K562 (cell line): ENCODE measurements around the gene LRRC9. TPM values are rescaled to one million over a fixed set of nuclear protein-coding genes. Genes with fewer than 3 reads are reported as not detected.

Experiments
- ATAC-seq: fragments of 200-7000 bp; cut with Tn5 transposase; 3 replicates; pipeline ENCODE4 v1.9.1; 2020; ENCODE audit warnings: moderate library complexity
- BruUV-seq: library from RNA; stranded (reverse); fragments of 400-500 nt; replicated peaks from 2 replicates; lab custom pipeline; 2021; lab: Mats Ljungman, UMichigan
- CTCF ChIA-PET: fragments of 300-600 bp; formaldehyde crosslinking; extraction: SDS; loops from one replicate; lab custom pipeline; 2021; ENCODE audit warnings: low intra/inter-chr PET ratio; lab: Yijun Ruan, JAX
- POLR2A ChIA-PET: fragments of 300-600, 350-650 bp; sonication (Branson Sonifier 250); formaldehyde crosslinking; extraction: SDS; loops from one replicate; lab custom pipeline; 2021; ENCODE audit warnings: antibody characterized with exemption, inconsistent platforms; lab: Yijun Ruan, JAX
- DNase-seq, 4 experiments: peaks; one replicate each; pipeline versions ENCODE4 v3.0.0 to v3.0.0-alpha.2; 2011 to 2018; ENCODE audit warnings: low spot score in 3 of 4, mixed read lengths in 3 of 4; ENCODE audit errors: extremely low read depth in 1 of 4
- FAIRE-seq: peaks from 2 replicates; lab custom pipeline; 2011; peaks lifted over from hg19 to GRCh38; lab: Jason Lieb, UNC
- H2AFZ ChIP-seq: 2 replicates; pipeline ENCODE4 v1.6.0; 2011; ENCODE audit warnings: low read depth, low read length, control low read depth, inconsistent platforms
- H3K27ac ChIP-seq: fragments of 200-600 bp; 3 replicates; pipeline ENCODE4 v1.8.0; 2011; ENCODE audit warnings: low read depth, mild to moderate bottlenecking, control low read depth, inconsistent platforms, low read length, moderate library complexity, mixed read lengths; ENCODE audit errors: extremely low read depth
- H3K27me3 ChIP-seq, 2 experiments: fragments of 300-600 bp in 1 of 2; 2 replicates in 1 of 2; 3 replicates in 1 of 2; pipeline versions ENCODE4 v1.6.0 to v1.8.0; 2011; ENCODE audit warnings: inconsistent platforms in 2 of 2, low read length in 2 of 2, mild to moderate bottlenecking in 1 of 2, mixed read lengths in 1 of 2, moderate library complexity in 1 of 2; ENCODE audit not compliant: control insufficient read depth in 2 of 2, insufficient read depth in 2 of 2
- H3K36me3 ChIP-seq: fragments of 300-600 bp; 3 replicates; pipeline ENCODE4 v1.8.0; 2011; ENCODE audit warnings: mild to moderate bottlenecking, low read length, inconsistent platforms; ENCODE audit not compliant: control insufficient read depth, insufficient read depth
- H3K4me1 ChIP-seq, 2 experiments: fragments of 200-600 bp in 1 of 2; replicated peaks in 1 of 2; 2 replicates in 1 of 2; 3 replicates in 1 of 2; pipeline versions ENCODE4 v1.5.1 to v1.8.0; 2011; ENCODE audit warnings: inconsistent platforms in 2 of 2, low read length in 2 of 2, mild to moderate bottlenecking in 1 of 2, mixed read lengths in 1 of 2, moderate library complexity in 1 of 2; ENCODE audit not compliant: control insufficient read depth in 2 of 2, insufficient read depth in 2 of 2
- H3K4me2 ChIP-seq: 2 replicates; pipeline ENCODE4 v1.6.1; 2011; ENCODE audit warnings: low read length, control low read depth, inconsistent platforms, mixed read lengths; ENCODE audit not compliant: insufficient read depth
- H3K4me3 ChIP-seq: fragments of 200-600 bp; sonication (generic), shearing (Covaris generic); 2 replicates; pipeline ENCODE4 v1.5.1; 2016; ENCODE audit warnings: control low read depth, inconsistent platforms
- H3K79me2 ChIP-seq: fragments of 200-600 bp; 3 replicates; pipeline ENCODE4 v1.8.0; 2011; ENCODE audit warnings: low read length, inconsistent platforms; ENCODE audit not compliant: control insufficient read depth, insufficient read depth
- H3K9ac ChIP-seq, 2 experiments: 2 replicates each; pipeline versions ENCODE4 v1.6.0 to v1.6.1; 2011; ENCODE audit warnings: low read depth in 2 of 2, low read length in 2 of 2, control low read depth in 1 of 2, inconsistent platforms in 1 of 2, mild to moderate bottlenecking in 1 of 2, mixed read lengths in 1 of 2; ENCODE audit not compliant: insufficient read depth in 1 of 2
- H3K9me1 ChIP-seq: one replicate; pipeline ENCODE4 v1.6.0; 2011; ENCODE audit warnings: inconsistent platforms, mild to moderate bottlenecking, low read length, moderate library complexity; ENCODE audit not compliant: control insufficient read depth, insufficient read depth
- H3K9me3 ChIP-seq: replicated peaks from 2 replicates; pipeline ENCODE4 v1.5.1; 2011; ENCODE audit warnings: low read depth, low read length, inconsistent platforms; ENCODE audit not compliant: control insufficient read depth, insufficient read depth
- H4K20me1 ChIP-seq: replicated peaks from 2 replicates; pipeline ENCODE4 v1.6.1; 2011; ENCODE audit warnings: low read length, inconsistent platforms, mixed read lengths; ENCODE audit not compliant: control insufficient read depth, insufficient read depth
- CTCF ChIP-seq, 3 experiments: IDR thresholded peaks in 2 of 3; conservative IDR thresholded peaks in 1 of 3; 2 replicates each; pipeline ENCODE4 v1.5.1; 2011 to 2012; ENCODE audit warnings: low read length in 3 of 3, mild to moderate bottlenecking in 3 of 3, control low read depth in 2 of 3, improper control_type of control experiment in 1 of 3, inconsistent platforms in 1 of 3, low read depth in 1 of 3, mixed read lengths in 1 of 3, moderate library complexity in 1 of 3; ENCODE audit not compliant: insufficient read depth in 2 of 3
- EWSR1 ChIP-seq: fragments of 450-650 bp; IDR thresholded peaks from 2 replicates; pipeline ENCODE4 v1.6.1; 2018; ENCODE audit warnings: borderline replicate concordance, mild to moderate bottlenecking, low read depth, moderate library complexity; ENCODE audit not compliant: partially characterized antibody
- HMBOX1 ChIP-seq: sonication (generic); IDR thresholded peaks from 2 replicates; pipeline ENCODE4 v1.6.1; 2016
- MCM3 ChIP-seq: fragments of 450-650 bp; IDR thresholded peaks from 2 replicates; pipeline ENCODE4 v1.6.1; 2016
- NBN ChIP-seq: fragments of 450-650 bp; IDR thresholded peaks from 2 replicates; pipeline ENCODE4 v1.6.1; 2016; ENCODE audit warnings: low read depth, mild to moderate bottlenecking
- NELFE ChIP-seq: IDR thresholded peaks from 2 replicates; pipeline ENCODE4 v1.6.1; 2011; ENCODE audit warnings: mild to moderate bottlenecking; ENCODE audit not compliant: insufficient read depth, insufficient read length
- POLR2B ChIP-seq: fragments of 450-650 bp; IDR thresholded peaks from 2 replicates; pipeline ENCODE4 v1.6.1; 2018; ENCODE audit warnings: low read depth; ENCODE audit not compliant: partially characterized antibody
- PTBP1 ChIP-seq: fragments of 200-400 bp; formaldehyde crosslinking; IDR thresholded peaks from 2 replicates; pipeline ENCODE4 v1.6.1; 2017; ENCODE audit warnings: low read depth, low read length
- RAD21 ChIP-seq, 2 experiments: fragments of 250-450 bp in 1 of 2; fragments of 450-650 bp in 1 of 2; sonication (Bioruptor Pico) in 1 of 2; formaldehyde crosslinking in 1 of 2; IDR thresholded peaks in 1 of 2; conservative IDR thresholded peaks in 1 of 2; 2 replicates each; pipeline versions ENCODE4 v1.4.0 to v1.8.0; 2020 to 2022; ENCODE audit warnings: mild to moderate bottlenecking in 2 of 2, moderate library complexity in 1 of 2
- RAD51 ChIP-seq: fragments of 450-650 bp; IDR thresholded peaks from 2 replicates; pipeline ENCODE4 v1.7.1; 2016; ENCODE audit warnings: low read depth, mild to moderate bottlenecking, borderline replicate concordance
- RB1 ChIP-seq: fragments of 450-650 bp; IDR thresholded peaks from 2 replicates; pipeline ENCODE4 v1.6.1; 2017; ENCODE audit warnings: low read depth, mild to moderate bottlenecking
- RFX5 ChIP-seq: IDR thresholded peaks from 2 replicates; pipeline ENCODE4 v1.6.1; 2011; ENCODE audit warnings: low read depth, mild to moderate bottlenecking, improper control_type of control experiment, low read length
- SMC3 ChIP-seq: conservative IDR thresholded peaks from 2 replicates; pipeline ENCODE4 v1.6.1; 2011; ENCODE audit warnings: low read depth, low read length, improper control_type of control experiment; ENCODE audit not compliant: insufficient read depth
- XRCC5 ChIP-seq: fragments of 200-400 bp; formaldehyde crosslinking; IDR thresholded peaks from 2 replicates; pipeline ENCODE4 v1.6.1; 2017; ENCODE audit warnings: low read depth, mild to moderate bottlenecking, low read length
- ZBTB9 ChIP-seq: fragments of 450-650 bp; formaldehyde crosslinking; IDR thresholded peaks from 2 replicates; pipeline ENCODE4 v1.4.0; 2020; ENCODE audit warnings: mild to moderate bottlenecking, moderate library complexity
- ZNF121 ChIP-seq: sonication (generic); formaldehyde crosslinking; conservative IDR thresholded peaks from 2 replicates; pipeline ENCODE4 v1.8.0; 2022; ENCODE audit warnings: missing genetic modification reagents
- ZNF124 ChIP-seq: sonication (generic); formaldehyde crosslinking; IDR thresholded peaks from 2 replicates; pipeline ENCODE4 v1.8.1; 2022; ENCODE audit warnings: missing genetic modification reagents
- ZNF695 ChIP-seq: fragments of 450-650 bp; formaldehyde crosslinking; IDR thresholded peaks from 2 replicates; pipeline ENCODE4 v1.4.0; 2020; ENCODE audit warnings: mild to moderate bottlenecking, moderate library complexity
- WGBS: fragments of 100-300 bp; shearing (Covaris generic); methylation state at CpG from one replicate; pipeline ENCODE4 v1.1.6; 2016; ENCODE audit warnings: low coverage, mixed read lengths; ENCODE audit not compliant: insufficient coverage; ENCODE audit errors: missing lambda C conversion rate; 5-methylcytosine and 5-hydroxymethylcytosine counted together
- in situ Hi-C: fragments of 300-500 bp; cut with MboI; formaldehyde crosslinking; loops from 4 replicates; pipeline ENCODE4 v1.15.0; 2018; ENCODE audit warnings: inconsistent platforms, mixed read lengths
- intact Hi-C: fragments of 100-400 bp; cut with micrococcal nuclease; formaldehyde crosslinking; loops from 2 replicates; pipeline ENCODE4 v1.14.2; 2022
- polyA plus RNA-seq, 8 experiments: library from polyadenylated mRNA; depleted of rRNA in 4 of 8; stranded (reverse) in 5 of 8; unstranded in 3 of 8; fragments of >200 nt; fragmentation: Nextera tagmentation in 2 of 8; fragmentation: Illumina TruSeq in 1 of 8; extraction: Ambion mirVana in 2 of 8; extraction: Trizol in 1 of 8; gene quantifications; 2 replicates each; pipeline versions ENCODE4 v1.2.1 to v1.2.3, GENCODE V29; 2011 to 2014; ENCODE audit warnings: inconsistent platforms in 1 of 8, missing spikeins in 1 of 8
- total RNA-seq, 7 experiments: library from RNA; depleted of rRNA in 6 of 7; stranded (reverse); fragments of >200 nt in 6 of 7; fragmentation: Illumina TruSeq in 2 of 7; extraction: Trizol in 2 of 7; gene quantifications; 2 replicates each; pipeline versions ENCODE4 v1.2.1 to v1.2.3, GENCODE V29; 2011 to 2021; ENCODE audit warnings: low replicate concordance in 1 of 7

Gene LRRC9
- total and polyA plus RNA-seq, 9 of the 15 experiments (the other 6 are each of a cell fraction or from before 2014, with no cell fraction given), result not detected

- Histone ChIP-seq H3K4me1 (no peaks in the 10 kb centered on the region), H3K4me2 (no peak overlapping the region), H4K20me1 (no peaks in the 10 kb centered on the region), H3K9me3 (no peaks in the 10 kb centered on the region; the same call in 1 of the 2 replicates), H3K27me3 (no peaks in the 10 kb centered on the region), H3K9ac (no peak overlapping the region), H2AFZ (no peak overlapping the region), H3K36me3 (no peaks in the 10 kb centered on the region), H3K9me1 (no peaks in the 10 kb centered on the region), H3K79me2 (no peaks in the 10 kb centered on the region), H3K27ac (no peak overlapping the region), H3K4me3 (no peak overlapping the region)
- POLR2A ChIA-PET, result no interaction called here
- CTCF ChIA-PET, result interaction anchor here (1.1 kb wide), 1 partner anchor 287 kb away, joined by 3 read pairs; no protein-coding TSS in a partner anchor
- WGBS, result 2% methylated on average over 8 of the region's 8 CpGs
- no peak for TF ChIP-seq EWSR1
- peak; percentile 43 to 46 (median 45) for TF ChIP-seq CTCF (IDR thresholded peaks at IDR 0.05 in 2 of 3, conservative IDR thresholded peaks at IDR 0.05 in 1 of 3; ENCODE audit: insufficient read depth in 2 of 3, low read depth in 1 of 3, low read length in 3 of 3)
- no peak for TF ChIP-seq NELFE
- TF ChIP-seq RAD21 (CRISPR knock-in tag; conservative IDR thresholded peaks at IDR 0.05 in 1 of 2, IDR thresholded peaks at IDR 0.05 in 1 of 2), result peak in 1 of 2 experiments; percentile 59; a peak in 2 of 4 replicates
- TF ChIP-seq PTBP1, result no peak
- TF ChIP-seq MCM3, result no peak
- no peak for TF ChIP-seq RAD51
- no peak for TF ChIP-seq ZBTB9 (CRISPR knock-in tag)
- no peak for TF ChIP-seq RFX5
- no peak for TF ChIP-seq NBN
- no peak for TF ChIP-seq RB1
- no peak for TF ChIP-seq ZNF121 (CRISPR knock-in tag)
- TF ChIP-seq HMBOX1, result no peak
- TF ChIP-seq SMC3, result 0 out of 2 replicates have a peak, but pooled peaks have one; percentile 16
- TF ChIP-seq POLR2B, result no peak
- no peak for TF ChIP-seq ZNF124 (CRISPR knock-in tag)
- no peak for TF ChIP-seq XRCC5
- no peak for TF ChIP-seq ZNF695 (CRISPR knock-in tag)
- ATAC-seq, result peak; percentile 67
- DNase-seq, result peak in 3 of 4 experiments; percentile 6 to 18 (median 14)
- in situ Hi-C loops, result no loop called here
- intact Hi-C loops, result loop anchor here (5.0 to 10.0 kb wide), 2 partner anchors 266 to 773 kb away; no protein-coding TSS in a partner anchor
- no peak for FAIRE-seq
- BruUV-seq, result no TSS peak
Observed at GRCh38 chr14:59897757-59898383, 22.1 kb upstream of the LRRC9 start.
